MV-4-11 (cell line): ENCODE measurements around the gene RNF31.
A peak's percentile ranks its signal among the peaks of the same experiment; 100 is the strongest.

Experiments
- DNase-seq: peaks from one replicate; lab custom pipeline; 2025; lab: John Stamatoyannopoulos, UW

RNF31 gene

GRCh38 chr14:24137529-24138395 lies 9.5 kb upstream of the RNF31 start:
- DNase-seq: no peak

DNA sequence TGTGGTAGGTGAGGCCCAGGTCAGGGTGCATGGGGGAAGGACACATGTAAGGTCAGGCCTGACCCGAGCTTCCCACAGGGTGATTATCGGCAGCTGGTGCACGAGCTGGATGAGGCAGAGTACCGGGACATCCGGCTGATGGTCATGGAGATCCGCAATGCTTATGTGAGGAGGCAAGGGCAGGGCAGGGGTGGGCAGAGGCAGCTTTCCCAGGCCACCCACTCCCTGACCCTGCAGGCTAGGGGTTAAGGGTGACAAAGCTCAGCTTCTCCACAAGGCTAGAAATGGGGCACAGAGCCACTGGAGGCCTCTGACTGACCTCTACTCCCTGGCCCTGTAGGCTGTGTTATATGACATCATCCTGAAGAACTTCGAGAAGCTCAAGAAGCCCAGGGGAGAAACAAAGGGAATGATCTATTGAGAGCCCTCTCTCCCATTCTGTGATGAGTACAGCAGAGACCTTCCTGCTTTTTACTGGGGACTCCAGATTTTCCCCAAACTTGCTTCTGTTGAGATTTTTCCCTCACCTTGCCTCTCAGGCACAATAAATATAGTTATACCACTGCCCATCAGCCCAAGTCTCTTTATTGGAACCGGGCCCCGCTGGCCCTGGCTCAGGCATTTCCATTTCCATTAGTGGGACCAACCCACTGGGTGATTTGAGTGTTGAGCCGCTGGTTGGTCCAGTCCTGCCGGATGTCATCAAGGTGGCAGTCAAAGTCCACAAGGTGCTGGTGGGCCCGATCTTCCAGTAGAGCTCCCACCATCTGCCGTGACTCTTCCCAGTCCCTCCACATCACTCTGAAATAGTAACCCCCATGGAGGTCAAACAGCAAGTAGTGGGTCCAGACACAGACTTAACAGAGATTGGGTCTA lies 8.7 kb upstream of the RNF31 start:
- no peak for DNase-seq

- DNase-seq: no peak
Measured at GRCh38 chr14:24139272-24139934, 7.9 kb upstream of the RNF31 start.

DNA sequence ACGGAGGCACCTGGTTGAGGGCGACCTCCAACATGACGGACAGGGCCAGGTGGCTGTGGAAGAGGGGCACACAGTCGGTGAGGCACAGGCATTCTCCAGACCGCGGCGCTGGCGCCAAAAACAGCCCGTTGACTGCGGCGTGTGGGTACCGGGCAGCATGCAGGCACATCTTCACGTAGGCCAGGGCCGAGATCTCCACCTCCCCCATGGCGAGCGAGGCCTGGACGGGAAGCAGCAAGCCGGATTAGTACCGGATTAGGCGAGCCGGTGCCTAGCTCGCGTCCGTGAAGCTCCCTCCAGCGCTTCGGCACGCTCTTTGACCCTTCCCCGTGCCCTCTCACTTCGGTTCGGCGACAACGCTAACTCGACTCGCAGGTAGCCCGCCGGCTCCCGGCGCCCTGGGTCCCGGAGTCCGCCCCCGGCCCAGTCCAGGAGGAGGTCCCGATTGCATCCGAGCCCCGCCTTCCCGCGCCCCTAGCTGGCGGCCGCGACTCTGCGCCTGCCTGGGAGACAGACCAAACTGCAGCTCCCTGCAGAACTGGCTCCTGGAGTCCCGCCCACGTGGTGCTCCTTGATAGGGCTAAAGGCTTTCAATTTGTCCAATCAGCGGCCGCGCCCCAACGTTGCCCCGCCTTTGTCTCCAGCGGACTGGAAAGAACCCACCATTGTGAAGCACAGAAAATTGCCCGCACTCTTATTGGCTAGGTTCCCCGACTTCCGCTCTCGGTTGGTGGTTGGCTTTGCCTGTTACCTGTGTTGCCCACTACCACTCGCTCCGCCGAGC lies 6.0 kb upstream of the RNF31 start, which contains the start of gene EMC9:
Gene EMC9, minus strand, starts transcription at position 495 of the 784 bp plus-strand sequence. Its CDS starts 287 bp downstream, at position 208.
- DNase-seq: peak; percentile 99

DNA sequence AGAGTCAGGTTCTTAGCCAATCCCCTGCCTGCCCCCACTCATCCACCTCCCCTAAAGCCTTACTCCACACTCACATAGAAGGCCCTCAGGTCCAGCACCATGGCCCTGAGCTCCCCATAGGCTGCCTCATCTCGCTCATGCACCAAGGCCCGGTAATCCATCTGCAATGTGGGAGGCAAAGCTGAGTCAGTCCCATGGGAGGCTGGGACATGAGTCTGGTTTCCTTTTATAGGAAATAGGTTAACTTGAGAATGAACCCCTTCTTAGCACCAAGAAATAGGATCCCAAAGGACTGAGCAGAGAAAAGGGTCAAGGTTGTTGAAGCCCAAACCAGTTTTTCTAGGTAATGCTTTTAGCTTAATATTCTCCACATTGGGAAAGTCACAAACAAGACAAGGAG lies 3.8 kb upstream of the RNF31 start:
- no peak for DNase-seq

DNA sequence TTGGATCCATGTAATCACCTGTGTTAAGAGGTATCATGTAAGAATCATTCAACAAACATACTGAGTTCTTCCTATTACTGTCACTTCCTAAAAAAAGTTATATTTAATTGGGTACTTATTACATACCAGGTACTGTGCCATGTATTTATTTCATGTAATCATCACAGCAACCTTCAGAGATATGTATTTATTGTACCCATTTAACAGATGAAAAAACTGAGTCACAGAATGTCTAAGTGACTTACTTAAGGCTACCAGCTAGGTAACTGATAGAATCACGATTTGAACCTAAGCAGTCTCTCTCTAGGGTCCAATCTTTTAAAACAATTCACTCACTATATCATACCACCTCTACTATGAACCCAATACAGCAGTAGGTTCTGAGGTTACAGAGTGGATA lies 2.8 kb upstream of the RNF31 start:
- DNase-seq: no peak

DNA sequence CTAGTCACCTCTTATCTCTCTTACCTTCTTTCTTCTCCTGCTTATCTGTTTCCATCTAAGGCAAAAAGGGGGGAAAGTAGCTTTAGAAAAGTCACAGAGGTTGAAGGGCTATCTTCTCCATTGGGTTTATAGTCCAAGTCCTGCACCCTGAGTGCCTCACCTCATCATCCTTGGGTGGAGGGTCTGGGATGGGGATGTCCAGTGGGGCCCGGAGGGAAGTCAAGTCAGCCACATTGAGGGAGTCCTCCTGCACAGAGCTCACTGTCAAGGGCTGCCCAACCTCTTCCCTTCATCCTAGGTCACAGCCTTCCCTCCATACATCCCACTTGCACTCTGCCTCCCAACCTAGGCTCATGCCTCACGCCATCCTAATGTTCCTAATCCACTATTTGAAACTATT lies 2.1 kb upstream of the RNF31 start:
- no peak for DNase-seq

DNA sequence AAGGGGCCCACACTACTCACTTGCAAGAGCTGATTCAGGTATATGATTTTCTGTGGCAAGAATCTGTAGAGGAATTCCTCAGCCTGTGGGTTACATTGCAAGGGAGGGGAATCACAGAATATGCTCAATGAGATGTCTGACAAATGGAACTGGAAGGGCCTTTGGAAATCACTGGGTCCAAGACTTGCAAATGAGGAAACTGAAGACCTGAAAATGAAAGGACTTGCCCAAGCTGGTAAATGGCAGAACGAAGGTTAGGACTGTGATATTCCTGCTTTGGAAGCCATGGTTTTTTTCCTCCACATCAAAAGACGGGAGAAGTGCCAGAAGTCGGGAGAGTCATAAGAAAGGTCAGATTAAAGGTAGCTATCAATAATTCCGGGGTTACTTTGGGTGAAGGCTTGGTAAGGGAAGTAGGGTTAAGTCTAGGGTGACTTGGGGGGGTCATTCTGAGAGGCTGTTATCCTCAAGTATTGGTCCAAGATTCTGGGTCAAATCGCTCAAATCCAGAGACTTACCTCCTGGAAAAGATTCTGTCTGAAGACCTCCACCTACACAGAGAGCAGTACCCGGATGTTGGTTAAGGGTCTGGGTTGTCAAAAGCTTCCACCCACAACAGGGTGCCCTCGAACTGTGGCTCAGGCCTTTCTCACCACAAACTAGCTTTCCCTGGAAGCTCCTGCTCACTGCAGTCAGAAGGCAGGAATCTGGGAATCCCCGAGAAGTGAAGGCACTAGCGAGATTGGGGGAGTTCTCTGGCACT lies 1.4 kb upstream of the RNF31 start:
- DNase-seq: peak; percentile 23

DNA sequence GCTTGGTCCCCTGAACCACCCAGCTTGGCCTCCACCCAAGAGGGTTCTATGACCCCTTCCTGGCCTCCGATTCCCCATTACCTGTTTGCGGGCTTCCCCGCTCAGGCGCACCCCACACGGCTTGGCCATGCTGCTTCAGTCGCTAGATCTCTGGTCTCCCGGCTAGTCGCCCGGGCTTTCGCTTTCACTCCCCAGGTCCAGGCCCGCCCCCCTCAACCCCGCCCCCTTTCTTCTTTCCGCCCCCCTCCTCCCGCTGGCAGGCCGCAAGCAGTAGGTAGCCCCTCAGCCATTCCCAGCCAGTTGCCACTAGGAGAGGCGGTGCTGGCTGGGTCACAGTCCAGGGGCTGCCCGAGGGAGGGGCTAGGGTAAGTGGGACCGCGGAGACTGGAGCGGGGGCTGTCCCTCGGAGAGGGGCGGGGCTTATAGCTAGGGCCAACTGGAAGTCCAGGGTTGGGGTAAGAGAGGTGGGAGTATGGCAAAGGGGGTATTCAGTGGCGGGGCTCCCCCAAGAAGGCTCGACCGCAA lies 783 bp upstream of the RNF31 start, which contains the start of gene PSME2:
Gene PSME2, minus strand, starts transcription at position 158 of the 525 bp plus-strand sequence. Its CDS starts 29 bp downstream, at position 129.
- DNase-seq: peak; percentile 92

DNA sequence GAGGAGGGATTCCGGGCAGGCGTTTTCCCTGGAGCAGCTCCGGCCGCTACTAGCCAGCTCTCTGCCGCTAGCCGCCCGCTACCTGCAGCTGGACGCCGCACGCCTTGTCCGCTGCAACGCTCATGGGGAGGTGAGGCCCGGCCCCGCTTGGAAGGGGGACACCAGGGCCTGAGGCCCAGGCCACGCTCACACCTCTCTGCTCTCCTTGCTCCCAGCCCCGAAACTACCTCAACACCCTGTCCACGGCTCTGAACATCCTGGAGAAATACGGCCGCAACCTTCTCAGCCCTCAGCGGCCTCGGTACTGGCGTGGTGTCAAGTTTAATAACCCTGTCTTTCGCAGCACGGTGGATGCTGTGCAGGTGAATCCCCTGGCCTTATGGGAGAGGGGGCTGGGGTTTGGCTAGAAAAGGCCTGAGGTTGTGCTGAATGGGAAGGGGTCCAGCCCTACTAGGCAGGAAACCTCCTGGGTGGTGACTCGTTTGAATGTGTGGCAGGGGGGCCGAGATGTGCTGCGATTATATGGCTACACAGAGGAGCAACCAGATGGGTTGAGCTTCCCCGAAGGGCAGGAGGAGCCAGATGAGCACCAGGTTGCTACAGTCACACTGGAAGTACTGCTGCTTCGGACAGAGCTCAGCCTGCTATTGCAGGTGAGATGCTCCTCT lies 597 bp downstream of the RNF31 start:
- no peak for DNase-seq

- no peak for DNase-seq
Measured at GRCh38 chr14:24149302-24149969, 2.1 kb downstream of the RNF31 start.

- DNase-seq: no peak
Measured at GRCh38 chr14:24150061-24150460, 2.8 kb downstream of the RNF31 start.

DNA sequence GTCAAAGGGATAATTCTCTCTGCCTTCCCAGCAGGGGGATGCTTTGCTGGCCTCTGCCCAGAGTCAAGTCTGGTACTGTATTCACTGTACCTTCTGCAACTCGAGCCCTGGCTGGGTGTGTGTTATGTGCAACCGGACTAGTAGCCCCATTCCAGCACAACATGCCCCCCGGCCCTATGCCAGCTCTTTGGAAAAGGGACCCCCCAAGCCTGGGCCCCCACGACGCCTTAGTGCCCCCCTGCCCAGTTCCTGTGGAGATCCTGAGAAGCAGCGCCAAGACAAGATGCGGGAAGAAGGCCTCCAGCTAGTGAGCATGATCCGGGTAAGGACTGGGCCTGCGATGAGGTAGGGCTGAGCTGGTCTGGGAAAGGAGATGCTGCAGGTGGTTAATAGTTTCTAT lies 3.3 kb downstream of the RNF31 start:
- DNase-seq: no peak

DNA sequence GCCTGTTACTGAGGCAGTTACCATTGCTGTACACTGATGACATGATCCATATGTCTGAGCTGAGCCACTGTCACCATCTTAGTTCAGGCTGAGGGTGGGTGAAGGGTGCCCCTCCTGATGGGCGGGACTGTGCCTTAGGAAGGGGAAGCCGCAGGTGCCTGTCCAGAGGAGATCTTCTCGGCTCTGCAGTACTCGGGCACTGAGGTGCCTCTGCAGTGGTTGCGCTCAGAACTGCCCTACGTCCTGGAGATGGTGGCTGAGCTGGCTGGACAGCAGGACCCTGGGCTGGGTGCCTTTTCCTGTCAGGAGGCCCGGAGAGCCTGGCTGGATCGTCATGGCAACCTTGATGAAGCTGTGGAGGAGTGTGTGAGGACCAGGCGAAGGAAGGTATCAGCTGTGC lies 3.7 kb downstream of the RNF31 start:
- DNase-seq: no peak

GRCh38 chr14:24151404-24152080 lies 4.2 kb downstream of the RNF31 start:
- DNase-seq: no peak

DNA sequence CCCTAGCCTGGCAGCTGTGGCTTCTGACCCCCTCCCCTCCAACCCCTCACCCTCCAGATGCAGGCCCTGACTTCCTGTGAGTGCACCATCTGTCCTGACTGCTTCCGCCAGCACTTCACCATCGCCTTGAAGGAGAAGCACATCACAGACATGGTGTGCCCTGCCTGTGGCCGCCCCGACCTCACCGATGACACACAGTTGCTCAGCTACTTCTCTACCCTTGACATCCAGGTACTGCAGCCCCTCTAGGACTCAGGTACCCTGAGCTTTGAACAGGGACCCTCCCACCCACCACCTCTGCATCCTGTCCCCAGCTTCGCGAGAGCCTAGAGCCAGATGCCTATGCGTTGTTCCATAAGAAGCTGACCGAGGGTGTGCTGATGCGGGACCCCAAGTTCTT lies 7.8 kb downstream of the RNF31 start:
- DNase-seq: no peak

DNA sequence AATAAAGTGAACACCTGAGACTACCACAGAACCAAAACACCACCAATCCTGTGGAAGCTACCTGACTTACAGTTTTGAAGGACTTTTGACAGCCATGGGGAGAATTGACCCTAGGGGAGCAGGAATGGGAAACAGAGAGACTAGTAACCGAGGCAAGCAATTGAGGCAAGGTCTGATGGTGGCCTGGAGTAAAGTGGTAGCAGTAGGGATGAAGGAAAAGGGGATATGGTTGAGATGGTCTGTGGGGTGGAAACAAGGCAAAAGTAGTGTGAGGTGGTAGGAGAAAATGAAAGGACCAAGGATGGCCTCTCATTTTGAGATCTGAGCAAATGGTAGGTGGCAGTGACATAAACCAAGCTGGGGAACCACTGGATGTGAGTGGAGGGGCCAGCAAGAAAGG lies 9.5 kb downstream of the RNF31 start:
- DNase-seq: no peak

GRCh38 chr14:24157331-24157730 lies 10.0 kb downstream of the RNF31 start:
- no peak for DNase-seq
